Measurements from ENCODE around the gene NPW.
A peak's percentile ranks its signal among the peaks of the same experiment; 100 is the strongest.

NPW gene

DNA sequence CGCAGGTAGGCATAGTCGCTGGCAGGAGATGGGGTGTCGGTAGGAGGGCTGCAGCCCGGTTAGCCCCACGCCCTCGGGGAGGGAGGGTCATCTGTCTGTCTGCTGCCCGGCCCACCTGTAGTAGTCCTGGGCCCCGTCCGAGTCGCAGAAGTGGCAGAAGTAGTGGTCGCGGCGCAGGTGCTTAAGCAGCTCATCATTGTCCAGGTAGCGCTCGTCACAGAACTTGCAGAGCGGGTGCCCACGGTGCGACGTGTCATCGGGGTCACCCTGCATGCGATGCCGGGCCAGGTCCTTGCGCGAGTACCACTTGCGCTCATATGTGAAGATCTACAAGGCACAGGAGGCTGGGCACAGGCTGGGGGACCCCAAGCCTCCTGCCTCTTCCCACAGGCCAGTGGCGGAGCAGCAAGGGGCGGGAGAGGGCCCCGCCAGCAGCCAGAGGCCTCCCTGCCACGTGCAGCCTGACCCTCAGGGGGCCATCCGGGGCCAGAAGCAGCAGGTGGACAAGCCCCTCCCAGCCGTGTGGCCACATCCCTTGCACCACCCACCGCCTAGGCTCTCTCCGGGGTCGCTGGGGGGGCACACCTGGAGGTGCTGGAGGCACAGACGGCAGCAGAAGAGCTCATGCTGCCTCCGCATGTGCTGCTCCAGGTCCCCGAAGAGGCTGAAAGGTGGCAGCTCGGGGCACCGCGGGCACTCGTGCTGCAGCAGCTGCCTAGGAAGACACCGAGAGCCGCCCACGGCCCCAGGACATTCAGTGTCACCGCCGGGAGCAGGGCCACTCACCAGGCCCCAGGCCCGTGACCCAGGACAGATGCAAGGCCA is 17.0 kb upstream of the NPW start:
- H3K4me3 ChIP-seq, result no peak overlapping the region
- H3K27me3 ChIP-seq, result no peaks in the 10 kb centered on the region
- H3K27ac ChIP-seq, result no peak overlapping the region
- TF ChIP-seq, protein P1, sequence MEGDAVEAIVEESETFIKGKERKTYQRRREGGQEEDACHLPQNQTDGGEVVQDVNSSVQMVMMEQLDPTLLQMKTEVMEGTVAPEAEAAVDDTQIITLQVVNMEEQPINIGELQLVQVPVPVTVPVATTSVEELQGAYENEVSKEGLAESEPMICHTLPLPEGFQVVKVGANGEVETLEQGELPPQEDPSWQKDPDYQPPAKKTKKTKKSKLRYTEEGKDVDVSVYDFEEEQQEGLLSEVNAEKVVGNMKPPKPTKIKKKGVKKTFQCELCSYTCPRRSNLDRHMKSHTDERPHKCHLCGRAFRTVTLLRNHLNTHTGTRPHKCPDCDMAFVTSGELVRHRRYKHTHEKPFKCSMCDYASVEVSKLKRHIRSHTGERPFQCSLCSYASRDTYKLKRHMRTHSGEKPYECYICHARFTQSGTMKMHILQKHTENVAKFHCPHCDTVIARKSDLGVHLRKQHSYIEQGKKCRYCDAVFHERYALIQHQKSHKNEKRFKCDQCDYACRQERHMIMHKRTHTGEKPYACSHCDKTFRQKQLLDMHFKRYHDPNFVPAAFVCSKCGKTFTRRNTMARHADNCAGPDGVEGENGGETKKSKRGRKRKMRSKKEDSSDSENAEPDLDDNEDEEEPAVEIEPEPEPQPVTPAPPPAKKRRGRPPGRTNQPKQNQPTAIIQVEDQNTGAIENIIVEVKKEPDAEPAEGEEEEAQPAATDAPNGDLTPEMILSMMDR (IDR thresholded peaks at IDR 0.05), result no peak
- DNase-seq, result no peak
- H3K9me3 ChIP-seq, result no peaks in the 10 kb centered on the region
- intact Hi-C loops (cut with DNase I; ENCODE audit: low total_unique reads), result no loop called here
- H3K4me1 ChIP-seq, result peaks cover 0 to 42% (median 36%) of the 10 kb centered on the region in 4 donors
- H3K36me3 ChIP-seq, result peaks cover 53 to 67% (median 59%) of the 10 kb centered on the region in 3 donors

DNA sequence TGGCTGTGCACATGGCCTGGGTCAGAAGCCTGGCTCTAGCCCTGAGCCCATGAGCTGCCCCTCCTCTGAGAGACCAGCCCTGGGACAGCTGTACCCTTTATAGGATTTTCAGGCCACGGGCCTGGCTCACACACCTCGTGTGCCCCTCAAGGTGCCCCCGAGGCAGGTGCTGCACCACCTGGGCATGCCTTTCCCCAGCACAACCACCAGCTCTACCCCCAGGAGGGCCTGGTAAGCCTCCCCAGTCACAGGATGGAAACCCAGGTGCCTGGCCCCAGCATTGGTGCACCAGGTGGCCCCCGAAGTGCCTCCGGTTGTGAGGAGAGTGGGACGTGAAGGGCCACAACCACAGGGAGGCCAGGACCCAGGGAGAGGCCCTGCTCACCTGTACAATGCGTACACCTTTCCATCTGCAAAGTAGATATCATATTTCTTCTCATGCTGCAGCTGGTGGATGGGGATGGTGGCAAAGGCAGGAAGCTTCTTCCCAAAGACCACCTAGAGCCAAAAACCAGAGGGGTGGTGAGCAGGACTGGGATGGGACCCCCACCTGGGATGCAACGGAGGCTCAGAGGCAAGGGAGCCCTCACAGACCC is 16.3 kb upstream of the NPW start:
- H3K36me3 ChIP-seq, result peaks cover 47 to 60% (median 52%) of the 10 kb centered on the region in 3 donors

DNA sequence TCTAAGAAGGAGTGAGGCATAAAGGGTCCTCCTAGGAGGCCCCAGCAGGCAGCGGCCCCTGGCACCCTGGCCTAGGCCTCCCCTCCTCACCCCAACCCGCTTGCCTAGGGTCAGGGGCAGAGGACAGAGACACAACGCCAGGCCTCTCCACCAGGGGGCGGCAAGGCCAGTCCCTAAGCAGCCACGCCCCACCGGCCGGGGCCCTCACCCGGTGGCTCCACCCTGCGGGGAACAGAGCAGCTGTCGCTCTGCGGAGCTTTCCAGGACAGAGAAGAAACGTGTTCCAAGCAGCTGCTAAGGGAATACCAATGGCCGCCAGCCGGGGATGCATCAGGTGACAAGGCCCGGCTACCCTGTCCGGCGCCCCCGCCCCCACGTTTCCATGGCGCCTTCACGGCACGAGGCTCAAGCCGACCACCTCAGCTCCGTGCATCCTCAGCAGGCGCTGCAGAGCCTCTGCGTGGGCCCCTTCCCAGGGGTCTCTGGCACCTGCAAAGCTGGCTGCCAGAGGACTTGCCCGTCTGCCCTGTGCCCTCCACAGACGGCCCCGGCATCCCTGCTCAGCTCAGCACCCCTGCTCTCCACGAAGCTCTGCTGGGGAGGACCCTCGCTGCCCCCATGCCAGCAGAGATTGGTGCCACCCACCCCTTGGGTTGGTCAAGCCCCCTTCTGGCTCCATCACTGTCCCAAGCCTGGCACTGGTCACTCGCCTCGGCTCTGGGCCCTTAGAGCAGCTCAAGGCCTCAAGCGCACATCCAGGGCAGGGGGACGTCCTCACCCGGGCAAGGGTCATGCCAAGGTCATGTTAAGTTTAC is 15.6 kb upstream of the NPW start:
- Histone ChIP-seq H3K36me3 (peaks cover 40 to 53% (median 45%) of the 10 kb centered on the region in 3 donors), H3K4me1 (peaks cover 0 to 54% (median 50%) of the 10 kb centered on the region in 4 donors), H3K27ac (no peak overlapping the region), H3K4me3 (no peak overlapping the region), H3K27me3 (no peaks in the 10 kb centered on the region), H3K9me3 (no peaks in the 10 kb centered on the region)
- DNase-seq, result peak; percentile 77 to 85
- intact Hi-C loops (cut with DNase I; ENCODE audit: low total_unique reads), result no loop called here
- TF ChIP-seq, protein P1 (IDR thresholded peaks at IDR 0.05), result peak; percentile 71 to 81

More for the DNA sequence above, 16.3 kb upstream of the NPW start:
- TF ChIP-seq, protein P1 (IDR thresholded peaks at IDR 0.05), result no peak
- no peaks in the 10 kb centered on the region for H3K9me3 ChIP-seq
- H3K4me1 ChIP-seq, result peaks cover 0 to 49% (median 44%) of the 10 kb centered on the region in 4 donors
- intact Hi-C loops (cut with DNase I; ENCODE audit: low total_unique reads), result no loop called here
- no peak for DNase-seq
- H3K27me3 ChIP-seq, result no peaks in the 10 kb centered on the region
- H3K4me3 ChIP-seq, result no peak overlapping the region
- H3K27ac ChIP-seq, result no peak overlapping the region

DNA sequence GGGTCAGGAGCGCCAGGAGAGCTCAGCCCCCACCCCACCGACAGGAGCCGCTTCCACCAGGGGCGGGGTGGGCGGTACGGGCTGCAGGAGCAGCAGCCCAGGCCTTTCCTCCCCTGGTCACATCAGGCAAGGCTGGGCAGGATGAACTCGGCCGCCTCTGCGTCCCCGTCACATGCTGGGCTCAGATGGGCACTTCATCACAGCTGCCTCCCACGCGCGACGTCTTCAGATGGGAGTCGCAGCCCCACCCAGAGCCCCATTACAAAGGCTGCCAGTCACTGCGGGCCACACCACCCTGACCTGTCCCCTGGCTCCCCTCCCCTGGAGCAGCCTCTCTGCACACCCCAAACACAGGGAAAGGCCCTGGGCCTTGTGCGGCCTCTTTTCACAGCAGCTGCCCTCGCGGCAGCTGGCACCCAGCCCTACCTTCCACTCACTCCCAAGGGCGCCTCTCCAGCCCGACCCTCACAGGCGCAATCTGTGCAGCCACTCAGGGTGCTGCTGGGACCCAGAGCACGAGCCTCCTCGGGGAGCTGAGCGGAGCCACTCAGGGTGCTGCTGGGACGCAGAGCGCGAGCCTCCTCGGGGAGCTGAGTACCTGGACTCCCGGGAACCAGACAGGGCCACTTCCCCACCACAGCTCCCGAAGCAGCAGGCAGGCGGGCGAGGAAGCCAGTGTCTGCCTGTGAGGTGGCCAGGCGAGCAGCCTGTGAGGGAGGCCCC is 14.6 kb upstream of the NPW start:
- Histone ChIP-seq H3K4me1 (peaks cover 0 to 55% (median 52%) of the 10 kb centered on the region in 4 donors), H3K4me3 (no peak overlapping the region), H3K27ac (no peak overlapping the region), H3K27me3 (no peaks in the 10 kb centered on the region), H3K36me3 (peaks cover 31 to 44% (median 35%) of the 10 kb centered on the region in 3 donors), H3K9me3 (no peaks in the 10 kb centered on the region)
- no peak for DNase-seq
- intact Hi-C loops (cut with DNase I; ENCODE audit: low total_unique reads), result no loop called here
- TF ChIP-seq, protein P1 (IDR thresholded peaks at IDR 0.05), result no peak

DNA sequence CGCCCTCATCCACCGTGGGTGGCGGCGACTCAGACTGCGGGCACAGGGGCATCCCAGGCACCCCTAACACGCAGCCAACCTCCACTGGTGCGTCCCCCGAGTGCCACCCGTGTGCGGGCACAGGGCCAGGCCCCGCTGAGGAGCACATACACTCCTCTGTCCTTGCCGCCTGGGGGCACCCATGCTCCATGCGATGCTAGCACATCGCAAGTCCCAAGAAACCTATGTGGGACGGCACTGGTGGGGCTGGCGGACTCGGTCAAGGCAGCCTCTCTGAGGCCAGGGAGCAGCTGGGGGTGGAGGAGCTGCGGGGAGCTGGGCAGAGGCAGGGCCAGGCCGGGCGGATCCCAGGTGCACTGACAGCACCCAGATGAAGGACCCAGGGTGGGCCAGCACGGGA is 13.9 kb upstream of the NPW start:
- H3K4me1 ChIP-seq, result peaks cover 0 to 62% (median 59%) of the 10 kb centered on the region in 4 donors
- H3K27ac ChIP-seq, result no peak overlapping the region
- H3K4me3 ChIP-seq, result no peak overlapping the region
- H3K9me3 ChIP-seq, result no peaks in the 10 kb centered on the region
- TF ChIP-seq, protein P1 (IDR thresholded peaks at IDR 0.05), result no peak
- no peaks in the 10 kb centered on the region for H3K27me3 ChIP-seq
- intact Hi-C loops (cut with DNase I; ENCODE audit: low total_unique reads), result no loop called here
- peaks cover 27 to 37% (median 29%) of the 10 kb centered on the region in 3 donors for H3K36me3 ChIP-seq
- DNase-seq, result no peak
